Retina (tissue), 1 donor: ENCODE measurements around the gene SCUBE1.
A peak's percentile ranks its signal among the peaks of the same experiment; 100 is the strongest.

Source experiments
- DNase-seq: peaks from one replicate; pipeline ENCODE4 v3.0.0-alpha.2; 2016

Gene SCUBE1

DNA sequence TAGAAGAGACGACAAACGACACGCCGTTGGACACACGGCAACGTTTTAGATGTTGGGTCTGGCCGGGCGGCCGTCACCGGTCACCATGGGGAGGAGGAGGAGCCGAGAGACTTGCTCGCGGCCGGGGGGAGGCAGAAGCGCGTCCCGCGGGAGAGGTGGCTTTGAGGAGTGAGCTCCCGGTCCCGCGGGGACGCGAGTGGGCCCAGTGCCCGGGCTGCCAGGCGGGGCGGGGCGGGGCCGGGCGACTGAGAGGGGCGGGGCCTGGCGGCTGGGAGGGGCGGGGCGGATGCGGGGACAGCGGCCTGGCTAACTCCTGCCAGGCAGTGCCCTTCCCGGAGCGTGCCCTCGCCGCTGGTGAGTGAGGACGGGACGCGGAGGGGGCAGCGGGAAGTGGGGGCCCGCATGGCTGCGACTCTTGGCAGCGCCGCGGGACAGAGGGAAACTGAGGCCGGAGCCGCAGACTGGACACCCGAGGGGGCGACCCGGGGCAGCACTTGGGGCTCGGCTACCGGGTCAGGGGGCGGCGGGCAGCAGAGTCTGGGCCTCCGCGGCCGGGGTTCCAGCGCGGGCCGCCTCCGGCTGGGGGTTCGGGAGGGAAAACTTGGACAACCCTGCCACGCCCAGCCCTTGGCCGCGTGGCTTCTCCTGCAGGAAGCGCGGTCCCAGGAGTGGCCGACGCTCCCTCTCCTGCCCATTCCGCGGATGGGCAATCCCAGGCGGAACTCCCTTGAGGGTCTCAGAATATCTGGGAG, 191.7 kb downstream of the SCUBE1 start, which contains the start of gene TSPO:
Gene TSPO (plus strand): TSS at position 309 of the 752 bp plus-strand sequence. CDS start 7,680 bp downstream, outside the sequence.
- peak; percentile 47 for DNase-seq

- DNase-seq = no peak
Observed at GRCh38 chr22:43150731-43151206, 192.4 kb downstream of the SCUBE1 start.

DNA sequence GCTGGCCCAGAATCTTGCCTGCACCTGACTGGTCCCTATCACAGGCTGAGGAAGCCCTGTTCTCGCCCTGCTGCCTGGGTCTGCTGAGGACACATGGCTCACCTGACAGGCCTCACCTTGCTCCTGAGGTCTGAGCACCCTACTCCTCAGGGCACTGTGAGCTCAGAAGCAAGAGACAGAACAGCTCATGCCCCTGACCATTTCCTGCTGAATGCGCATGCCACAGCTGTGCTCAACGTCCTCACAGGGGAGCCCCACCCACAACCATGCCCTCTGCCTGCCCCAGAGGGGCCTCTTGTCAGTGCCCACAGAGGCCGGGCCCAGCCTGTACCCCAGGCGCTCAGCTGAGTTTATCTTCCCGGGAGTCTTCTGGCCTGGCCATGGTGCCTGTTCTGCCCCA, 194.6 kb downstream of the SCUBE1 start:
- DNase-seq = no peak

- no peak for DNase-seq
Observed at GRCh38 chr22:43147821-43148220, 195.4 kb downstream of the SCUBE1 start.
